CD4-positive, alpha-beta T cell (primary cell): ENCODE measurements around the gene NDEL1. TPM values are rescaled to one million over a fixed set of nuclear protein-coding genes. Genes with fewer than 3 reads are reported as not detected.

Experiments
- ATAC-seq: fragments of 200-7000 bp; cut with Tn5 transposase; one replicate; pipeline ENCODE4 v1.10.0; 2022; ENCODE audit warnings: mild to moderate bottlenecking; ENCODE audit not compliant: poor library complexity
- CTCF ChIA-PET: fragments of 350-600 bp; sonication (Branson Sonifier 250); formaldehyde crosslinking; loops from one replicate; lab custom pipeline; 2021; ENCODE audit warnings: antibody characterized with exemption, inconsistent platforms; lab: Charles Lee
- POLR2A ChIA-PET: fragments of 350-600 bp; sonication (Branson Sonifier 250); formaldehyde crosslinking; loops from one replicate; lab custom pipeline; 2021; ENCODE audit warnings: antibody characterized with exemption, inconsistent platforms; lab: Charles Lee
- DNase-seq, 14 experiments: peaks; one replicate each; pipeline ENCODE4 v3.0.0-alpha.2; 2013 to 2020; ENCODE audit warnings: mixed read lengths in 2 of 14
- H3K27ac ChIP-seq, 2 donors: one replicate each; pipeline versions ENCODE4 v1.5.1 to v1.7.0; 2013; ENCODE audit warnings: low read length in 2 of 2, low read depth in 1 of 2, mild to moderate bottlenecking in 1 of 2
- H3K27me3 ChIP-seq, 2 experiments: 1 replicate in 1 of 2; 2 replicates in 1 of 2; pipeline versions ENCODE4 v1.6.1 to v1.7.0; 2013; ENCODE audit warnings: low read length in 2 of 2, control low read depth in 1 of 2, mild to moderate bottlenecking in 1 of 2, moderate library complexity in 1 of 2; ENCODE audit not compliant: insufficient read depth in 2 of 2, control insufficient read depth in 1 of 2
- H3K36me3 ChIP-seq: one replicate; pipeline ENCODE4 v1.6.1; 2013; ENCODE audit warnings: low read length, control low read depth; ENCODE audit not compliant: insufficient read depth
- H3K4me1 ChIP-seq: one replicate; pipeline ENCODE4 v1.6.1; 2013; ENCODE audit warnings: low read length, control low read depth; ENCODE audit not compliant: insufficient read depth
- H3K4me3 ChIP-seq: one replicate; pipeline ENCODE4 v1.5.1; 2013; ENCODE audit warnings: mild to moderate bottlenecking, low read length, moderate library complexity
- H3K9me3 ChIP-seq, 2 experiments: 1 replicate in 1 of 2; 2 replicates in 1 of 2; pipeline versions ENCODE4 v1.6.1 to v1.7.0; 2013; ENCODE audit warnings: low read length in 2 of 2, mild to moderate bottlenecking in 2 of 2, control low read depth in 1 of 2, moderate library complexity in 1 of 2; ENCODE audit not compliant: control insufficient read depth in 1 of 2, insufficient read depth in 1 of 2
- H3K27ac Mint-ChIP-seq: one replicate; pipeline ENCODE4 v1.8.0; 2020; ENCODE audit warnings: mixed read lengths
- H3K27me3 Mint-ChIP-seq: one replicate; pipeline ENCODE4 v1.8.0; 2021; ENCODE audit warnings: mixed read lengths
- H3K36me3 Mint-ChIP-seq: one replicate; pipeline ENCODE4 v1.8.0; 2021; ENCODE audit warnings: low read depth, mixed read lengths
- H3K4me1 Mint-ChIP-seq: one replicate; pipeline ENCODE4 v1.8.0; 2021; ENCODE audit warnings: low read depth, mixed read lengths
- H3K4me3 Mint-ChIP-seq: one replicate; pipeline ENCODE4 v1.8.0; 2020; ENCODE audit warnings: mild to moderate bottlenecking, mixed read lengths
- H3K9me3 Mint-ChIP-seq: one replicate; pipeline ENCODE4 v1.8.0; 2020; ENCODE audit warnings: mixed read lengths
- CTCF ChIP-seq: fragments of 200-600 bp; IDR thresholded peaks from one replicate; pipeline ENCODE4 v1.8.0; 2022; ENCODE audit warnings: antibody characterized with exemption, mild to moderate bottlenecking
- intact Hi-C, 2 experiments: fragments of 100-400 bp; cut with DNase I in 1 of 2; cut with micrococcal nuclease in 1 of 2; formaldehyde crosslinking; loops; one replicate each; pipeline versions ENCODE4 v1.15.1 to v1.9.0; 2023 to 2025; cut with DNase I, micrococcal nuclease
- total RNA-seq, 174 experiments: library from RNA in 2 of 174; stranded (reverse) in 2 of 174; gene quantifications; one replicate each; pipeline ENCODE4 v1.2.3 and lab custom pipeline; 2021 to 2026

NDEL1 gene
- total RNA-seq, 2 experiments from 2014 or later, result 300 to 313 TPM

- H3K27ac Mint-ChIP-seq, result peak overlapping the region; percentile 2
- no peak for ATAC-seq
Measured at GRCh38 chr17:8441690-8442089, 6.0 kb downstream of the NDEL1 start.

GRCh38 chr17:8442310-8442709 lies 6.6 kb downstream of the NDEL1 start:
- CTCF ChIA-PET, result no interaction called here
- Histone ChIP-seq H3K27ac (no peak overlapping the region), H3K4me1 (peaks cover 28% of the 10 kb centered on the region), H3K9me3 (no peaks in the 10 kb centered on the region), H3K4me3 (no peak overlapping the region), H3K27me3 (no peaks in the 10 kb centered on the region), H3K36me3 (peaks cover 48% of the 10 kb centered on the region)
- peaks cover 74% of the 10 kb centered on the region for H3K36me3 Mint-ChIP-seq
- intact Hi-C loops, result no loop called here
- H3K27ac Mint-ChIP-seq, result peak overlapping the region; percentile 2
- no peak overlapping the region for H3K4me3 Mint-ChIP-seq
- TF ChIP-seq CTCF, result no peak
- peaks cover 80% of the 10 kb centered on the region for H3K4me1 Mint-ChIP-seq
- DNase-seq, result no peak
- H3K27me3 Mint-ChIP-seq, result no peaks in the 10 kb centered on the region
- no peaks in the 10 kb centered on the region for H3K9me3 Mint-ChIP-seq
- POLR2A ChIA-PET, result no interaction called here
- no peak for ATAC-seq

More at GRCh38 chr17:8441690-8442089, 6.0 kb downstream of the NDEL1 start:
- ChIA-PET POLR2A (interaction anchor here (0.7 to 1.0 kb wide), 2 partner anchors 49 to 756 kb away, joined by 3 read pairs; no protein-coding TSS in a partner anchor), CTCF (interaction anchor here (1.2 kb wide), 1 partner anchor 58 kb away, joined by 4 read pairs; no protein-coding TSS in a partner anchor)
- Mint-ChIP-seq H3K9me3 (no peaks in the 10 kb centered on the region), H3K4me3 (peak overlapping the region; percentile 5), H3K36me3 (peaks cover 70% of the 10 kb centered on the region), H3K27me3 (no peaks in the 10 kb centered on the region), H3K4me1 (peaks cover 82% of the 10 kb centered on the region)
- Histone ChIP-seq H3K4me3 (no peak overlapping the region), H3K27ac (no peak overlapping the region), H3K9me3 (no peaks in the 10 kb centered on the region), H3K27me3 (no peaks in the 10 kb centered on the region), H3K4me1 (peaks cover 32% of the 10 kb centered on the region), H3K36me3 (peaks cover 43% of the 10 kb centered on the region)
- no peak for DNase-seq
- intact Hi-C loops, result no loop called here
- no peak for TF ChIP-seq CTCF

- Mint-ChIP-seq H3K9me3 (no peaks in the 10 kb centered on the region), H3K27ac (no peak overlapping the region), H3K4me3 (no peak overlapping the region), H3K4me1 (peaks cover 66% of the 10 kb centered on the region), H3K36me3 (peaks cover 85% of the 10 kb centered on the region), H3K27me3 (no peaks in the 10 kb centered on the region)
- intact Hi-C loops, result no loop called here
- no peaks in the 10 kb centered on the region for H3K9me3 ChIP-seq
- no peak overlapping the region for H3K4me3 ChIP-seq
- DNase-seq (no peak), ATAC-seq (no peak)
- peaks cover 59% of the 10 kb centered on the region for H3K36me3 ChIP-seq
- POLR2A ChIA-PET, result no interaction called here
- no peaks in the 10 kb centered on the region for H3K27me3 ChIP-seq
- H3K4me1 ChIP-seq, result peaks cover 17% of the 10 kb centered on the region
- no peak overlapping the region for H3K27ac ChIP-seq
- CTCF ChIA-PET, result no interaction called here
- no peak for TF ChIP-seq CTCF
Measured at GRCh38 chr17:8443756-8444155, 8.1 kb downstream of the NDEL1 start.
